ENCODE data around the gene ITFG1.

DNA sequence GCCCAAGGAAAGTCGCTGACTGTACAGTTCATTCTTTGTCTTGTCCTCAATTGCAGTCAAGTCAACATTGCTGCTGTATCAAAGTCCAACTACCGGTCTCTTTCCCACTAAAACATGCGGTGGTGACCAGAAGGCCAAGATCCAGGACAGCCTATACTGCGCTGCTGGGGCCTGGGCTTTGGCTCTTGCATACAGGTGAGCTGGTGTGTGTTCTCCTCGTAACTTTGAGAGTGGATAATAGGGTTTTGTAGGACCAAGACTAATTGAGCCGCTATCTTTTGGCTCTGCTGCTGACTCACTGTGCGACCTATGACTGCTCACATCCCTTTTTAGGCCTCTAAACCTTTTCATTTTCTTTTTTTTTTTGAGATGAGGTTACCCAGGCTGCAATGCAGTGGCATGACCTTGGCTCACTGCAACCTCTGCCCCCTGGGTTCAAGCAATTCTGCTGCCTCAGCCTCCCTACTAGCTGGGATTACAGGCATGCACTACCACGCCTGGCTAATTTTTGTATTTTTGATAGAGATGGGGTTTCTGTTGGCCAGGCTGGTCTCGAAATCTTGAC is 38.9 kb upstream of the ITFG1 start:
- TF ChIP-seq POLR2A (IDR thresholded peaks at IDR 0.05), result no peak
- TF ChIP-seq, protein P1, sequence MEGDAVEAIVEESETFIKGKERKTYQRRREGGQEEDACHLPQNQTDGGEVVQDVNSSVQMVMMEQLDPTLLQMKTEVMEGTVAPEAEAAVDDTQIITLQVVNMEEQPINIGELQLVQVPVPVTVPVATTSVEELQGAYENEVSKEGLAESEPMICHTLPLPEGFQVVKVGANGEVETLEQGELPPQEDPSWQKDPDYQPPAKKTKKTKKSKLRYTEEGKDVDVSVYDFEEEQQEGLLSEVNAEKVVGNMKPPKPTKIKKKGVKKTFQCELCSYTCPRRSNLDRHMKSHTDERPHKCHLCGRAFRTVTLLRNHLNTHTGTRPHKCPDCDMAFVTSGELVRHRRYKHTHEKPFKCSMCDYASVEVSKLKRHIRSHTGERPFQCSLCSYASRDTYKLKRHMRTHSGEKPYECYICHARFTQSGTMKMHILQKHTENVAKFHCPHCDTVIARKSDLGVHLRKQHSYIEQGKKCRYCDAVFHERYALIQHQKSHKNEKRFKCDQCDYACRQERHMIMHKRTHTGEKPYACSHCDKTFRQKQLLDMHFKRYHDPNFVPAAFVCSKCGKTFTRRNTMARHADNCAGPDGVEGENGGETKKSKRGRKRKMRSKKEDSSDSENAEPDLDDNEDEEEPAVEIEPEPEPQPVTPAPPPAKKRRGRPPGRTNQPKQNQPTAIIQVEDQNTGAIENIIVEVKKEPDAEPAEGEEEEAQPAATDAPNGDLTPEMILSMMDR (IDR thresholded peaks at IDR 0.05), result no peak

Data from body of pancreas (tissue), 4 donors.